Stimulated activated CD4-positive, alpha-beta T cell treated with anti-CD3 and anti-CD28 coated beads, TNF-alpha, amount 100 ng/mL, for 4 hours (primary cell): ENCODE data around the gene FNDC3A.
"Not testable (repeated sequence)": the region's sequence is repeated elsewhere in the genome, so short reads cannot be mapped to it uniquely, and the experiment has no call there.

ENCODE experiments used
- DNase-seq, 3 experiments: peaks; one replicate each; pipeline ENCODE4 v3.0.0-alpha.2; 2020; ENCODE audit warnings: low read depth in 3 of 3

Gene FNDC3A

DNA sequence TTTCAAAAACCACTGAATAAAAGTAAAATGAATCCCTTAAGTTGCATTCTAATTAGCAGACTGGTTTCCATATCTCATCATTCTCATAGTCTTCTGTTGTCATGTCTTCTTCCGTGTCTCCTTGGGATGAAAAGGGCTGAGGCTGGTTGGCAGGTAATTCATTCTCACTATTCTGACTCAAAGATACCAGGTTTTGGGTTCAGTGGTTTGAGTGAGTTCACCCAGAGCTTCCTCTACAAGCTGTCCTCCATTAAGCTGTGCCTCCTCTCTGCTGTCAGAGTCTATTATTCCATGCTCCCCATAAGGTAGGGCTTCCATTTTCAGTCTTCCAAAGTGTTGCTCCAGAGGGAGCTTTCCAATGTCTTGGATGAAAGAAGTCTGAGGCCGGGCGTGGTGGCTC, 68.3 kb downstream of the FNDC3A start:
- DNase-seq = no peak

DNA sequence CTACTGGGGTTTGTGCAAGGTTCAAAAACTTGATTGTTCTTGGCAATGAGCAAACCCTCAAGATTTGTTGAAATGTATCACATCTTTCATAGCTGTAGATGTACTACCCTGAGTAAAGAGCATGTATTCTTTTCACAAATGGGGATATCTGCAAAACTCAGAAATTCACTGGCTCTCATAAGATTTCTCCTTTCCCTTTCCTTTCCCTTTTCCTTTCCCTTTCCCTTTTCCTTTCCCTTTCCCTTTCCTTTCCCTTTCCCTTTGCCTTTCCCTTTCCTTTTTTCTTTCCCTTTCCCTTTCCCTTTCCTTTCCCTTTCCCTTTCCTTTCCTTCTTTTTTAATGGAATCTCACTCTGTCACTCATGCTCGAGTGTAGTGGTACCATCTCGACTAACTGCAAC, 69.1 kb downstream of the FNDC3A start:
- DNase-seq = no peak

DNA sequence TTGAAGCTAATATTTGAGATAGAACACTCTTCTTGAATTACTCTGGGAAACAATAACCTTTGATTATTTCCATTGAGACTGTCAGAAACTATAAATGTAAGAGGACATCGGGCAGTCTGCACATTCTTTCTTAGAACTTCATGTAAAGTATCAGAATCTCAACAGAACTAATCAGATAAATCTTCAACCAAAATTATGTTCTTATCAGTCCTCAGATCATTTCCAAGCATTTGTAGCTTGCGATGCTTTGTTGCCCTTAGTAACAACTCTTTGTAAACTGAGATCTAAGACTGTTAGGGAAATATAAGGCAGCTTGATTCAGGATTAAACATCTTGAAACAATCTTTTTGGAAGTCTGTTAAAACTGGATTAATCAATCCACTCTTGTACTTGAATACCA, 70.3 kb downstream of the FNDC3A start:
- no peak for DNase-seq

DNA sequence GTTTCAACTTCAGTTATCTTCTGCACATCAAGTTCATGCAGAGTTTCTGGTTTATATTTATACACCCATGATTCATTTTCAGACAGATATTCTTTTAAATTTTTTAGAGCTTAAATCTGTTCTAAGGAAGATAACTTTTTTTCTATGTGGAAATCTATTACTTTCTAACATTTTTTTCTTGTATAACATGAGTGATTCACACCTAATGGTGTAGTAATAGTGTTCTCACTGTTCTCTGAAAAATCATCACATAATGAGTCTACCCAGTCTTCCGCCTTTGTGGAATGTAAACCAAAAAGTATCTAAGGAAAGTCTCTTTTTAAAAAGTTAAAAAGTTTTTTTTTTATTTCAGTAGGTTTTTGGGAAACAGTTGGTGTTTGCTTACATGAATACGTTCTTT, 70.8 kb downstream of the FNDC3A start:
- no peak for DNase-seq

DNA sequence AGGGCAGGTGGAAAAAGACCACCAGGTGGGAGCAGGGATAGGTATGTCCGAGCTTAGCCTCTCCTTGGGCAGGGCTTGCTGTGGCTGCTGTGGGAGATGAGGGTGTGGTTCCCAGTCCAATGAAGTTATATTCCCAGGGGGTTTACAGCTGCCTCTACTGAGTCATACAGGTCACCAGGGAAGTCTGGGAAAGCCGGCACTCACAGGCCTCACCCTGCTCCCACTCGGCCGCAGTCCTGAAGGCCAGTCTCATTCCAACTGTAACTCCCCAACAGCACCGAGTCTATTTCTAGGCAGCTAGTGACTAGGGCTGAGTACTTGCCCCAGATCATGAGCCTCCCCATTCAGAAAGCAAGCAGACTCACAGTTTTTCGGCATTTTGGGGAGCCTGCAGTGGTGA, 77.1 kb downstream of the FNDC3A start:
- DNase-seq = no peak

DNA sequence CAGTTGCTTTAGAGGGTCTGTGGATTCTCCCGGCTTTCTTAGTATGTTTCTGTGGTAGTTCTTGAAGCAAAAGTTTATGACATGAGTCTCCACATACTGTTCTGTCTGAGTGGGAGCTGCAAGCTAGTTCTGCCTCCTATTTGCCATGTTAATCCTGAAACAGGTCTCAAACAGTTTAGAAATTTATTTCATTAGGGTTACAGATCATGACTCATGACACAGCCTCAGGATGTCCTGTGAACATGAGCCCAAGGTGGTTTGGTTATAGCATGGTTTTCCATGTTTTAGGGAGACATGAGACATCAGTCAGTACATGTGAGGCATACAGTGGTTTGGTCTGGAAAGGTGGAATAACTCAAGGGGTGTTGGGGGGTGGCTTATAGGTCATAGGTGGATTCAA, 77.5 kb downstream of the FNDC3A start:
- DNase-seq = no peak

DNA sequence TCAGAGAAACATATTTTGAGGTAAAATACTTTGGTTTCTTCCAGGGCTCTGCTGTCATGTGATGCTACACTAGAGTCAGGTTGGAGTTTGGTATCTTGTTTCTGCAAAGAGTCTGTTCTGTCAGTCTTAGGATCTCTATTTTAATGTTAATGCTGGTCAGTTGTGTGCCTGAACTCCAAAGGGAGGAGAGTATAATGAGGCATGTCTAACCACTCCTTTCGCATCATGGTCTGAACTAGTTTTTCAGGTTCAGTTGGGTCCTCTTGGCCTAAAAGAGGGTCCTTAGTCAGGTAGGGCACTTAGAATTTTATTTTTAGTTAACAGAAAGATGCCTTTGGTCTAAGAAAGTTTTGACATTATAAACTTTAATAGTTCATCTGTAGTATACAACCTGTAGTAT, 78.2 kb downstream of the FNDC3A start:
- DNase-seq = no peak

DNA sequence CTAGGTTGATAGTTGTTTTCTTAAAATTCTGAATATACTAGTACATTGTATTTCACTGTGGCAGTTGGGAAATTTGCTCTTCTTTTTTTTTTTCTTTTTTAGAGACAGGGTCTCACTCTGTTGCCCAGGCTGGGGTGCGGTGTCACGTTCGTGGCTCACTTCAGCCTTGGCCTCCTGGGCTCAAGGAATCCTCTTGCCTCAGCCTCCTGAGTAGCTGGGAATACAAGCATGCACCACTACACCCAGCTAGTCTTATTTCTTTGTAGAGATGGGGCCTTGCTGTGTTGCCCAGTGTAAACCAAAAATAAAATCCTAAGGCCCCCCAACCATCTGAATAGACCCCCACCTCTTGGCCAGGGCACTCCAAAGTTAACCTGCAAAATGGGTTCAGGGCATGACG, 79.3 kb downstream of the FNDC3A start:
- DNase-seq = no peak

DNA sequence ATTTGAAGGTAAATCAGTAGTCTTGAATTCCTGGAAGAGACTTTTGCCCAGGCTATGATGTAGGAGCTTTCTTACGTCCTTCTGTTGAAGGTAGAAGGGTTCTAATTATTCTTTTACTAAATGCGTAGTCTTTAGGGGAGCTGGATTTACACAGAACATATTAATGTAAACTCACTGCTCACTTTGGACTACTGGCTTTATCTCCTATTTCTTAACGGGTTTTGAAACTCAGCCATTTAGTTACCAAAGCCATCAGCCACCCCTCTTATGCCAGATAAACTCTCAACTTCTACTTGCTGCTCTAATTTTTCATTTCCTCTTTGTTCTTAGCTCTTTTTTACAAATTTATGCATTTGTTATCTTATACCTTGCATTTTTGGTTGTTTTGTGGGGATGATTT, 81.5 kb downstream of the FNDC3A start:
- no peak for DNase-seq

DNA sequence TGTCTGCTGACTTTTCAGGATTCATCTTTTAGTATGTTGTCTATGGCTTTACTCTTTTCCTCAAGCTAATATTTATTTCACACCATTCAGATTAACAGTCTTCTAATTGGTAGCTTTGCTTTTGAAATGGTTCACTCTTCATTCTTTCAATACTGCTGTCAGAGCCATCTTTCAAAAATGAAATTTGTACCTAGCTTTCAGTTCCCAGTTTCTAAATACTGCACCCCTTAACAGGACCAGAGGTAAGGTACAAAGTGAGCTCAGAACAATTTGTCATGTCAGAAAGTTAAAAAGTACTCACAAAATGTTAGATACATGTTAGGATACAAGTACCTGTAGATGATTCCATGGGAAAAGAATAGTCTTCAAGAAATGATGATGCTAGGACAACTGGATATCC, 83.0 kb downstream of the FNDC3A start:
- no peak for DNase-seq

DNA sequence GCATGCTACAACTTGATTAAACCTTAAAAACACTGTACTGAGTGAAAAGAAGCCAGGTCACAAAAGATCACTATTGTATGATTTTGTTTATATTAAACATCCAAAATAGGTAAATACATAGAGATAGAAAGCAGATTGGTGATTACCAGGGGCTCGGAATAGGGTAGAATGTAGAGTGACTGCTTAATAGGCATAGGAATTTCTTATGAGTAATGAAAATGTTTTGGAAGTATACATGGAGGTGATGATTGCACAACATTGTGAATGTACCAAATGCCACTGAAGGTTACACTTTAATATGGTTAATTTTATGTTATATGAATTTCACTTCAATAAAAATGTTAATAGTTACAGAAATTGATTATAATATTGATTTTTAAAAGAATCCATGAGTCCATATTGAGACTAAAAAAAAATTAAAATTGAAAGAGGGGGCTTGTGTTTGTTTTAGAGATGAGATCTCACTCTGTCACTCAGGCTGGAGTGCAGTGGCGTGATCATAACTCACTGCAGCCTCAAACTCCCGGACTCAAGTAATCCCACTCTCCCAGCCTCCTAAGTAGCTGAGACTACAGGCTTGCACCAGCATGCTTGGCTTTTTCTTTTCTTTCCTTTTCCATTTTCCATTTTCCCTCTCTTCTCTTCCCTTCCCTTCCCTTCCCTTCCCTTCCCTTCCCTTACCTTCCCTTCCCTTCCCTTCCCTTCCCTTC, 85.1 kb downstream of the FNDC3A start:
- DNase-seq = no peak

DNA sequence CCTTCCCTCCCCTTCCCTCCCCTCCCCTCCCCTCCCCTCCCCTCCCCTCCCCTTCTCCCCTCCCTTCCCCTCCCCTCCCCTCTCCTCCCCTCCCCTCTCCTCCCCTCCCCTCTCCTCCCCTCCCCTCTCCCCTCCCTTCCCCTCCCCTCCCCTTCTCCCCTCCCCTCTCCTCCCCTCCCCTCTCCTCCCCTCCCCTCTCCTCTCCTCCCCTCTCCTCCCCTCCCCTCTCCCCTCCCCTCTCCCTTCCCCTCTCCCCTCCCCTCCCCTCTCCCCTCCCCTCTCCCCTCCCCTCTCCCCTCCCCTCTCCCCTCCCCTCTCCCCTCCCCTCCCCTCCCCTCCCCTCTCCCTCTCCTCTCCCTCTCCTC, 85.7 kb downstream of the FNDC3A start:
- DNase-seq = not testable (repeated sequence)

DNA sequence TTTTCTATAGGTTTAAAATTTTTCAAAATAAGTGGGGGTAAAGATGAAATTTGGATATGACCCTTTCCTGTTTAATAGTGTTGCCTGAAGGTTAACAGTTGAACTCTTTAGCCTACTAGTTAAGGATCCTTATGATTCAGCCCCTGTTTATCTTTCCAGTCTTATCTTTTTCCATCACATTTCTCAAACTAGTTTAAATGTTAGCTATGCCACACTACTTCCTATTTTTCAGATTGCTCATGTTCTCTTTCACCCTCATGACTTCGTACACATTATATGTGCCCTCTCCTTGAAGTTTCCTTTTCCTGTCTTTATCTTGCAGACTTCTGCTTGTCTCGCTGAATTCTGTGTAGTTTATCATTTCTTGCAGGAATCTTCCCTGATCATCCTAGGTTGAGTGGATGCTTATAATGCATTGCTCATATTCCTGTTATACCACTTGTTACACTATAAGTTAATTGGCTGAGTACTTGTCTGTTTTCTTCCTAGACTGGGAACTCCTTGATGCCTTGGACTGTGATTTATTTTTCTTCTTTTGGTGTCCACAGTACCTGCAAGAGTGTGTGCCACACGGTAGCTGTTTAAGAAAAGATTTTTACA, 86.7 kb downstream of the FNDC3A start:
- no peak for DNase-seq

DNA sequence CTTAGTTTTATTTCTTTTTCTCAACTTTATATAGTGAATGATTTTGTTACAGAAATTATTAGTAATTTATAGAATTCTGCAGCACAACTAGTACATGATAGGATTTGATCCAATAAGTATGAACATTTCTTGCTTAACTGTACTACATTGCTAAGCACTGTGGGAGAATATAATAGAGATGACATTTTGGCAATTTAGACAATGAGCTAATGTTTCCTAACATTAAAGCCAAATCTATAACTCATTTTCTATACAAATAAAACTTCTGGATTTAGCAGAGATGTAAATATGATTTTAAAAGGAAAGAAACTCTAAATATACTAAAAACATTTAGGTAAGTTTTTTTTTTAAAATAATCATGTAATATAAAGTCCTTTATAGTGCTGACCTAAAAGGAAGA, 87.3 kb downstream of the FNDC3A start:
- no peak for DNase-seq

DNA sequence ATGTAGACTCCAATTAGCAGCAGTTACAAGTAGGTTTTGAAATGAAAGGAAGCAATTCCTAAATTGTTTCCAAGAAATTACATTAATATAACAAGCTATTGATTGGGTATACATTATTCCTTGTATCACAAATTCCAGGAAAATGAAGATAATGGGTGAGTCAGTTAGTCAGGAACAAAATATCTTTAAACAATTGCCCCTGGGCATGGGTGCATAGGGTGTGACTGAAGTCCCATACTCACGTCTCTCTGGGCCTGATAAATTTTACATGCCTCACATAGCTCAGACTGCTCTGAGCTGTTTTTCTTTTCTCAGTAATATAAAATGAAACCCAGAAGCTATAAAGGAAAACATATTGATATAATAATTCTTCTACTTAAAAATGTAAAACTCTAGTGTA, 87.8 kb downstream of the FNDC3A start:
- no peak for DNase-seq

DNA sequence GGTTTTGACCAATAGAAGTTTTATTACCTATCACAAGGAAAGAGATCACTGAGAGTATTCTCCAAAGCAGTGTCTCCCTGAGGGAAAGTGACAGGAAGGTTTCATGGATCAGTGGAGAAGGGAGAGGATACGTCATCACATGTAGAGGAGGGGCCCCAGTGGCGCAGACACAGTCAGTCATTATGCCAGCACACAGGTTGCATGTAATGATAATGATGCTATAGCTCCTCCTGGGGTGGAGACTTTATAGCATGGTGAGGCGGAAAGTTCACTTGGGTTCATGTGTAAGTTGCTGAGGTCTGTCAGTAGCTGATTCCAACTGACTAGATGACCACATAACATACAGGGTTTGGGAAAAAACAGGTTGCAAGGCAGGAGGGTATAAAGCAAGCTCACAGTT, 88.8 kb downstream of the FNDC3A start:
- DNase-seq = no peak

DNA sequence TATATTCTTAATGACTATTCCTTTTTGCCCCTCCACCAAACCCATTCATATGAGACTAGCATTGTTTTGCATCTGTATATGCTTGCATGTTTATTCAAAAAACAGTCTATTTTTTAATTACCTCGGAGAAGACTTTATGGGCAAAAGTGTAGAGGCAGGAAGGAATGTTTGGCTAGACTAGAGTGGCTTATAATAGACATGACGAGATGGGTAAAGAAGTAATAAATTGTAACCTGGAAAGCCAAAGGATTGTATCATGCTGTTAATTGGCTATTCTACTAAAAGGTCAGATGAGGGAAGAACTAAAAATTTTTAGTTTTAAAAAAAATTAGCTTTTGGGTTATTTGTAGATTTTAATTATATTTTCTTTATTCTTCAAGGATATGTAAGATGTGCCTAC, 91.1 kb downstream of the FNDC3A start:
- no peak for DNase-seq

DNA sequence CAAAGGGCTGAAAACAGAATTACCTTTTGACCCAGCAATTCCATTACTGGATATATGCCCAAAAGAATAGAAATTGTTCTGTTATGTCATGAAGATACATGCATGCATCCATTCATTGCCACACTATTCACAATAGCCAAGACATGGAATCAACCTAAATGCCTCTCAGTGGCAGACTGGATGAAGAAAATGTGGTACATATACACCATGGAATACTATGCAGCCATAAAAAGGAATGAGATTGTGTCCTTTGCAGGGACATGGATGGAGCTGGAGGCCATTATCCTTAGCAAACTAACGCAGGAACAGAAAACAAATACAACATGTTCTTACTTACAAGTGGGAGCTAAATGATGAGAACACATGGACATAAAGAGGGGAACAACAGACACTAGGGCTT, 92.8 kb downstream of the FNDC3A start:
- not testable (repeated sequence) for DNase-seq

DNA sequence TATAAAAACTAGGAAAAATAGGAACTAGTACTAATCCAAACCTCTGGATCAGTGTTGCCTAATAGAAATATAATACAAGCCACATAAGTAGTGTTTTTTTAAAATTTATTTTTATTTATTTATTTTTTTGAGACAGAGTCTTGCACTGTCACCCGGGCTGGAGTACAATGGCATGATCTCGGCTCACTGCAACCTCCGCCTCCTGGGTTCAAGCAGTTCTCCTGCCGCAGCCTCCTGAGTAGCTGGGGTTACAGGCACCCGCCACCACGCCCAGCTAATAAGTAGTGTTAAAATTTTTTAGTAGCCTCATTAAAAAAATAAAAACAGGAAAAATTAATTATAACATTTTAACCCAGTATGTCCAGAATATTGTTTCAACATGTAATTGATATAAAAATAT, 94.3 kb downstream of the FNDC3A start:
- not testable (repeated sequence) for DNase-seq

DNA sequence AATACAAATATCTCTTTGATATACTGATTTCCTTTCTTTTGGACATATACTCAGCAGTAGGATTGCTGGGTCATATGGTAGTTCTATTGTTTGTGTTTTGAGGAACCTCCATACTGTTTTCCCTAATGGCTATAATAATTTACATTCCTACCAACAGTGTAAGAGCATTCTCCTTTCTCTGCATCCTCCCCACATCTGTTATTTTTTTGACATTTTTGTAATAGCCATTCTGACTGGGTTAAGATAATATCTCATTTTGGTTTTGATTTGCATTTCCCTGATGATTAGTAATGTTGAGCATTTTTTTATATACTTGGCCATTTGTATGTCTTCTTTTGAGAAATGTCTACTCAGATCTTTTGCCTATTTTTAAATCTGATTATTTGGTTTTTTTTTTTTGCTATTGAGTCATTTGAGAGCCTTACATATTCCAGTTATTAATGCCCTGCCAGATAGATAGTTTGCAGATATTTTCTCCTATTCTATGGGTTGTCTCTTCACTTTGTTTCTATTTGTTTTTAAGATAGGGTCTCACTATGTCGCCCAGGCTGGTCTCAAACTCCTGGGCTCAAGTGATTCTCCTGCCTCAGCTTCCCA, 95.7 kb downstream of the FNDC3A start:
- no peak for DNase-seq

DNA sequence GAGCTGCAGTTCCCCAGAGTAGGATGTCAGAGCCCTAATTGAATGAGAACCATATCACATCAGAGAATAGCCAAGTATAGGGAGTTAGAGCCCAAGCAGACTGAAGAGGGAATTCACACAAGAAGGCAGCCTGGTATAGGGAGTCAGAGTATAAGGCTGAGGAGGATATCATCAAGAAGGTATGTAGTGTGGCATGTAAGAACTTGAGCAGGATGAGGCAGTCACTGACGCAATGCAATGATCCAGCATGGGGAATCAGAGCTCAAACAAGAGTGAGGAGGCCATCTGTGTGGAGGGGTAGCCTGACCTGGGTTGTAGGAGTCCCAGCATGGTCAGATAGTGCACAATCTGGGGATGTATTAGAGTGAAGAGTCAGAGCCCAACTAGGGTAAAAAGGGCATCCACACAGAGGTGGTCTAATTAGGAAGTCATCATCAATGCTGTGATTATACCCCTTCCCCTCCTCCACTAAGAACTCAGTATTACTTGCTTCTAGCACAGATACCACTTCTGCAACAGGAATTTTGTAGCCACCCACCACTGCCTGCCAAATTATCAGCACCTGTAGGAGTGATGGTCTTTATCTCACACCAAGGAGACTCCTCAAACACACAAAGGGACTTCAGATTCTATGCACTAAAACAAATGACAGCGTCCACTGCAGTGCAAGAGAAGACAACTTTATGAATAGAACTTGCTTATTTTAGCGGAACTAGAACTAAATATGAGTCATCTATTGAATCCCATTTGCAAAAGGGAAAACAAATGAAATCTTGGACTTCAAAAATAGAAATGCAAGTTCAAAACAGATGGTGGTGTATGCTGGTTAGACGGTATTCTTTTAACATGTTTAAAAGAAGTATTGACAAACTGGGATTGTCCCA, 107.2 kb downstream of the FNDC3A start:
- no peak for DNase-seq

DNA sequence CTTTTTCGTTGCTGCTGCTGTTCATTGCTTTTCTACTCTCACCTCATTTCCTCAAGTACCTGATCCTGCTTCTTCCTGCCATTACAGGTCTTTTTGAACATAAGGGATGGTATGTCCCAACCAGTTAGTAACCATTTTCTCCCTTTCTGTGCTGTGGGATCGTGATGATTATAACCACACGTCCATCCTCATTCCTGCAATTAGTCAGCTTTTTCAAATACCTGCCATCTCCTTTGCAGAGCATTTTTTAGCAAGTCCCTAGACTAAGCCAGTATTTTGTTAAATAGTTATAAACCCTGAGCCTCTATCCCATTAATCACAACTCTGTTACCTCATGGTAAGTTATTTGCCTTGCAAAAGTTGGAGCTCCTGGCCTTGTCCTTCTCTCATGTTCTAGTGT, 109.2 kb downstream of the FNDC3A start:
- no peak for DNase-seq

DNA sequence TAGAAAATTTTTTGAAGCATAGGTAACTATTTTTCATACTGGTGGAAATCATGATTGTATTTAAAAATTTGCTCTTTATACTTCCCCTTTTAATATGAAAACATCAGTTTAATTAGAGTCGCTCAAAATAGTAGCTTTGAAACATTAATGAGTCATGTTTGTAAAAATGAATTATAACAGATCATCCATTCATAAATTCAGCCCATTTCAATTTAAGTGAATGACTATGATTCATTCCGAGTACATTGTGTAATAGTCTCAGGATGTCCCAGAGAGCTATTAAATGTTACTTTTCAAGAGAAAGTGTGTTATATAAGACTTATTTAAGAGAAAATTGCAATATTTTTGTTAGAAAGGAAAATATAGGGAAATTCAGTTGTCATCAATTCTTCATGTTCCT, 111.0 kb downstream of the FNDC3A start:
- no peak for DNase-seq
